Measurements from ENCODE around the gene ADGRB2. TPM values are rescaled to one million over a fixed set of nuclear protein-coding genes. Genes with fewer than 3 reads are reported as not detected.

Gene ADGRB2
- total RNA-seq, 1 donor from 2014 or later: 2.6 TPM

GRCh38 chr1:31750858-31751510, 13.2 kb downstream of the ADGRB2 start:
- DNase-seq (ENCODE audit: extremely low read depth, low read depth, low spot score): no peak

- DNase-seq (ENCODE audit: extremely low read depth, low read depth, low spot score): no peak
Measured at GRCh38 chr1:31749785-31750735, 14.1 kb downstream of the ADGRB2 start.

DNA sequence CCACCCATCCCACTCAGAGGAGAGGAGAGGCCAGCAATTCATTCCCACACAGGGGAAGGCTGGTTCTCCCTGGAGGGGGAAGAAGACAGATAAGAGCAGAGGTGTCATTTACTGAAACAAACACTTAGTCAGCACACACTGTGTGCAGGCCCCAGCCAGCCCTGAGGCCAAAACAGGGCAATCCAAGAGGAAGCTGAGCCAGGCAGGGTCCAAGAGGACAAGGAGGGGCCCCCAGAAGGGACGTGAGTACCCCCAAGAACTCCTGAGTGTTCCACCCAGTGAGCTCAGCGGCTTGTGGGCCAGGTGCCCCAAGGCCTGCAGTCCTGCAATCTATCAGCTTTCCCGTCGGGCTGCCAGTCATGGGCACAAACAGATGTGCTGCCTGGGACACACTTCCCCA, 15.8 kb downstream of the ADGRB2 start:
- no peak for DNase-seq (ENCODE audit: extremely low read depth, low read depth, low spot score)

- no peak for DNase-seq (ENCODE audit: extremely low read depth, low read depth, low spot score)
Measured at GRCh38 chr1:31747304-31747703, 16.8 kb downstream of the ADGRB2 start.

DNA sequence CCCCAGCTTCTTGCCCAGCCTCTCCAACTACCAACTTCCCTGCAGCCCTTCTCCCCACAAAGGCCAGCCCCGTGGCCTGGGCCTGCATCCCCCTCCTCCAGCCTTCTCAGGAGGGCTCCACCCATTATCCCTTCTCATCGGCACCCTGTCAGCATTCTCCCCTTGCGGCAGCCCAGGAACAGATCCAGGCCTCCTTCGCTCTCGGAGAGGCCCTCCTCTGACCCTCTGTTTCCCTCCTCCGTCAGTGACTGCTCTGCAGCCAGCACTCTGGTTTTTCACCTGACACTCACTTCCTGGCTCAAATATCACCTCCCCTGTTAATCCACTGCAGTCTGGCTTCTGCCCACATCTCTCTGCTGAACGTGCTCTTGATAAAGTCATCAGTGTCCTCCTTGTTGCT, 17.5 kb downstream of the ADGRB2 start:
- DNase-seq (ENCODE audit: extremely low read depth, low read depth, low spot score): no peak

GRCh38 chr1:31745946-31746670, 18.0 kb downstream of the ADGRB2 start:
- no peak for DNase-seq (ENCODE audit: extremely low read depth, low read depth, low spot score)

GRCh38 chr1:31745096-31745945, 18.8 kb downstream of the ADGRB2 start:
- no peak for DNase-seq (ENCODE audit: extremely low read depth, low read depth, low spot score)

DNA sequence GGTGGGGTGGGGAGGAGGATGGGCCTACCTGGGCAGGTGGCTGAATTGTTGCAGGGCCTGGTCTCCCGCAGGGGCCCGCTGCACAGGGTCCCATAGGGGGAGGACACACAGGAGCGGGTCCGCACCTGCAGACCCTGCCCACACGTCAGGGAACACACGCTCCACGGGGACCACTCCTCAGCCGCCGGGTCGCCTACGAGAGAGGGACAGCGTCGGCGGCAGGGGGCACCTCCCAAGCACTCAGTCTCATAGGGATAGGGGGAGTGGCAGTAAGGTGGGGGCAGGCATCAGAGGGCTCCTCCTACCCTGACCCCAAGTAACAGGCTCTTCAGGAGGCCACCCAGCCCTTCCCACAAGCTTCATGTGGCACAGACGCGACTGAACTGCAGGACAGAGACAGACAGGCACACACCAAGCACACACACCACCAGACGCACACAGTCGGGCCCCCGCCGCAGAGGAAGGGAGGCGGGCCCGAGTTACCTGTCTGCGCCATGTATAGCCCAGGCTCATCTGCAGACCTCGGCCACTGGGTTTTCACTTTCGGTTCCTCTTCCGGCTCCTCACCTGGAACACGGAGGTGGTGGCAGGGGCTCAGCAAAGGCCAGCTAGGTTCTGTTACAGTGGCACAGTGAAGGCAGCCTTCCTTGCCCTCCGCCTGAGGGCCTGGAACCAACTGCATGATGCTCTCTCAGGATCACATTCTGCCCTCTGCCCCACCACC, 19.8 kb downstream of the ADGRB2 start:
- no peak for DNase-seq (ENCODE audit: extremely low read depth, low read depth, low spot score)

- DNase-seq (ENCODE audit: extremely low read depth, low read depth, low spot score): no peak
Measured at GRCh38 chr1:31742462-31743212, 21.5 kb downstream of the ADGRB2 start.

DNA sequence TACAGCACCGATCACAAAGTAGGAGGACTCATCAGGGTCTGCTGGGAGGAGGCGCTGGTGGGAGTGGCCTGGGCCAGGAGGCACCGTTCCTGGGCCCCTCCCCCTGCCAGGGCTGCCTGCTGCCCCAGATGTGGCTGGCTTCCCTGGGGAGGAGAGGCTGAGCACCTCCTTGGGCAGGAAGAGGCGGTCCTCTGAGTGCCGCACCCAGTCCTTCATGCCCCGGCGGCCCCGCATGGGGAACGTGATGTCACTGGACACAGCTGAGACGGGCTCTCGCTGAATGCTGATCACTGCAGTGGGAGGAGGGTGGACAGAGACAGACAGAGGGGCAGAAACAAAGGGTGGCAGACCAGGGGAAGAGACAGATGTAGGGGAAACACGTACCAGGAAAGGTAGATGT, 24.8 kb downstream of the ADGRB2 start:
- DNase-seq (ENCODE audit: extremely low read depth, low read depth, low spot score): no peak

DNA sequence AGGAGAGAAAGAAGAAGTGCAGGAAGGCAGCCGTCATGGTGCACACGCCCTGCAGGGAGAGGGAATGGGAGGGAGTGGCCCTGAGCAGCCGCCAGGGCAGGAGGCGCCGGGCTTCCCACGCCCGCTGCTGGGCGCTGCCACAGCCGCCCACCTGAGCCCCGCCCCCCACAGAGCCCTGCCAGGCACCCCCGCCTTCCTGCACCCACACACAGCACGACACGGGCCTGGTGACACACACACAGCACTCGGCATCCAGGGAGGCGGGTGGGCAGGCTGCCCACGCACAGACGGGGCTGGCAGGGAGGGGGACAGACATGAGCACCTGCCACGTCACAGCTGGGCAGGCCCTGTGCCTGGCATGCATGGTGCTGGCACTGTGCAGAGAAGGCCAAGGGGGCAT, 27.5 kb downstream of the ADGRB2 start:
- DNase-seq (ENCODE audit: extremely low read depth, low read depth, low spot score): no peak

- DNase-seq (ENCODE audit: extremely low read depth, low read depth, low spot score): no peak
Measured at GRCh38 chr1:31735571-31735970, 28.6 kb downstream of the ADGRB2 start.

DNA sequence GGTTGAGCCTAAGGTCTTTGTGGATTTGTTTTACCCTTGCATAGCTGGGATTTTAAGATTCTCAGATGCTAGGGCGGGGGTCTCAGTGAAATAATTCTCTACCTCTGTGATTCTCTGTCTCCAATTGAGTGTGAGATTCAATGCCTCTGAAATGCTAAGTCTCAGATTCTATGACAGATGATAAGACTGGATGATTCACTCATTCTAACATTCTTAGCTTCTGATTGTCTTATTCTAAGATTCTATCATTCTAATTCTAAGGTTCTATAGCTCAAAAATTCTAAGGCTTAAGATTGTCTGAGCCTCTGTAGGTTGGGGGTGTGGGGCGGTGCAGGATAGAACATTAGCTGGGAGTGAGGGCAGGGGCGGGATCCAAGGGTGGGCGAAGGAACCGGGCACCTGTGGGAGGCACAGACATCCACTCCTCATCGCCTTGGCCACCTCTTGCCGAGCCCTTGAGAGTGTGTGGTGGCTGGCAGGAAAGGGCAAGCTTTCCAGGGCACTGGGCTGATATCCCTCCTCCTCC, 29.5 kb downstream of the ADGRB2 start:
- DNase-seq (ENCODE audit: extremely low read depth, low read depth, low spot score): no peak

DNA sequence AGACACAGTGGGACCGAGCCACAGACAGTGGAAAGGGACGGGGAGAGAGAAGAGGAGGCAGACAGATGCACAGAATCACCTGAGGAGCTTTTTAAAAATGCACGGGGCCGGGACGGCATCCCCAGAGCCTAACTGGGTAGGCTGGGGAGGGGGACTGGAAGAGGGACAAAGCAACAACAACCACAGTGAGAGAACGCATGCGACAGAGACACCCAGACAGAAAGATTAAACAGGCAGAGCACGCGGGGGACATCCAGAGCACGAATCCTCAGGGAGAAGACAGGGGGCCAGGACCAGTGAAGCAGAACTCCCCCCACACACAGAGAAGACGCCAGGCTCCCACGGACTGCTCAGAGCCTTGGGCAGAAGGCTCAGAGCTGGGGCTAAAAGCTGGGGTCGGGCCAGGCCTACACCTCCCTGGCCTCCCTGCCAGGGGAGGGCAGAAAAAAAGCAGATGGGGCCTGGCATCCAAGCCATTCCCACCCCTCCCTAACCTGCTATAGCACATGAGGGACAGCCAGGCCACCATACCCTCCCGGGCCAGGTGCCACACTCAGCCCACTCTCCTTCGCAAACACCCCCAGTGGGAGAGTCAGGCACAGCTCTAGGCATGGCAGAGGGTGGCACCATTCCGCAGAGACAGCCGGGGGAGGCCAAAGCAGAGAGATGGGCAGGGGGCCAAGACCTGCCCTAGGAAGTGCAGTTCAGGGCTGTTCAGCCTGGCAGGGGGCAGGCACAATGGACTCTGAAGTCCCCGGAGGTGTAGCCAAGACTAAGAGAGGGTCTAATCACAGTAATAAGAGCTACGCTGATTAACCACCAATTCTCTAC, 30.5 kb downstream of the ADGRB2 start:
- no peak for DNase-seq (ENCODE audit: extremely low read depth, low read depth, low spot score)

GRCh38 chr1:31732751-31733289, 31.3 kb downstream of the ADGRB2 start:
- no peak for DNase-seq (ENCODE audit: extremely low read depth, low read depth, low spot score)

DNA sequence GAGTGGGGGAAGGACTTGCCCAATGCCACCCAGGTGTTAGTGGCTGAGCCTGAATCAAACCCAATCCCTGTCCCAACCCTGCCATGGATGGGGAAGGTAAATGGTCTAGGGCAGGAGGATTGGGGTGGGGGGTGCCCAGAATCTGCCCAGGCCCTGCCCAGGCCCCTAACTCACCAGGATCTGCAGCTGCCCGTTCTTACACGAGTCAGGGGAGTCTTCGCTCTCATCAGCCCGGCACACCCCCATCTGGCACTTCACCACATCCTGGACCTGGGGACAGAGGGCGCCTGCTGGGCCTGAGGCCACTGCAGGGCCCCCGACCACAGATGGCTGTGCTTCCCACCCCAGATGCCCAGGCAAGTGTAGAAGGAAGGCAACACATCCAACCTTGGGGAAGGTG, 31.8 kb downstream of the ADGRB2 start:
- DNase-seq (ENCODE audit: extremely low read depth, low read depth, low spot score): no peak

DNA sequence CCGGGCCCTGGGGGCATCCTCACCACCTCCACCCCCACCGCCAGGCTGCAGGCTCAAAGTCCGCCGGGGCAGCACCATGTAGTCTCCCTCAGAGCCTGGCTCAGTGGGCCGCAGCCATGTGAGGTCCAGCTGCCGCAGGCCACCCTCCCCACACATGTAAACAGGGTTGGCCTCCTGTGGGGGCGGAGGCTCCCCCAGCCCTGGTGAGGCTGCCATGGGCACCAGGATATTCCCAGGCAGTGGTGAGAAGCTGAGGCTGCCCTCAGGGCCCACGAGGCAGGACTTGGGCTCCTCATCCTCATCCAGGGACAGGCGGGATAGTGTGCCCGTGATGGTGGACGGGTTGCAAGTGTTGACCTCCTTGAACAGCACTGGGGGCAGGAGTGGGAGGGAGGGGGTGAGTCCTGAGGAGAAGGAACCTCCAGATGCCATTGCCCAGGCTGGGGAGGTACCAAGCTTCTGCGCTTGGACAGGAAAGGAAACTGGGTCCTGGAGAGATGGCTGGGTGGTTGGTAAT, 33.0 kb downstream of the ADGRB2 start:
- no peak for DNase-seq (ENCODE audit: extremely low read depth, low read depth, low spot score)

All from glomerular endothelial cell (primary cell).